ENCODE measurements around the gene TMEM151B.
"Not testable (repeated sequence)": the region's sequence is repeated elsewhere in the genome, so short reads cannot be mapped to it uniquely, and the experiment has no call there.

Gene TMEM151B

GRCh38 chr6:44269921-44270525, at the start of gene TMEM151B:
Gene TMEM151B, plus strand, starts transcription at chr6:44270450. Its CDS starts 293 bp downstream, at chr6:44270743.
- no peak for DNase-seq

- no peak for DNase-seq
Observed at GRCh38 chr6:44220913-44221290, 49.3 kb upstream of the TMEM151B start.

GRCh38 chr6:44221291-44221960, 48.8 kb upstream of the TMEM151B start:
- peak; percentile 87 for DNase-seq

GRCh38 chr6:44221961-44222335, 48.3 kb upstream of the TMEM151B start:
- DNase-seq, result no peak

- no peak for DNase-seq
Observed at GRCh38 chr6:44222486-44223318, 47.5 kb upstream of the TMEM151B start.

GRCh38 chr6:44223319-44224028, 46.8 kb upstream of the TMEM151B start, which contains the start of gene SLC29A1:
Gene SLC29A1, plus strand, starts transcription at chr6:44223595. Its CDS starts 3,719 bp downstream, at chr6:44227314.
- peak; percentile 90 for DNase-seq

- DNase-seq, result peak; percentile 39
Observed at GRCh38 chr6:44224029-44224964, 46.0 kb upstream of the TMEM151B start.

GRCh38 chr6:44224965-44225305, 45.3 kb upstream of the TMEM151B start:
- no peak for DNase-seq

- no peak for DNase-seq
Observed at GRCh38 chr6:44225579-44226325, 44.5 kb upstream of the TMEM151B start.

GRCh38 chr6:44226368-44227147, 43.7 kb upstream of the TMEM151B start:
- DNase-seq, result no peak

- no peak for DNase-seq
Observed at GRCh38 chr6:44227148-44227793, 43.0 kb upstream of the TMEM151B start.

- DNase-seq, result no peak
Observed at GRCh38 chr6:44228031-44228430, 42.2 kb upstream of the TMEM151B start.

GRCh38 chr6:44228433-44228832, 41.8 kb upstream of the TMEM151B start:
- no peak for DNase-seq

- no peak for DNase-seq
Observed at GRCh38 chr6:44228836-44229235, 41.4 kb upstream of the TMEM151B start.

- DNase-seq, result no peak
Observed at GRCh38 chr6:44229376-44230033, 40.7 kb upstream of the TMEM151B start.

GRCh38 chr6:44230034-44230675, 40.1 kb upstream of the TMEM151B start:
- no peak for DNase-seq

- not testable (repeated sequence) for DNase-seq
Observed at GRCh38 chr6:44231426-44231825, 38.8 kb upstream of the TMEM151B start.

- no peak for DNase-seq
Observed at GRCh38 chr6:44232676-44233566, 37.3 kb upstream of the TMEM151B start.
